Measurements from ENCODE around the gene PIK3R1. TPM values are rescaled to one million over a fixed set of nuclear protein-coding genes. Genes with fewer than 3 reads are reported as not detected.

PIK3R1 gene
- total RNA-seq, 1 donor from 2014 or later: 22.2 TPM

DNA sequence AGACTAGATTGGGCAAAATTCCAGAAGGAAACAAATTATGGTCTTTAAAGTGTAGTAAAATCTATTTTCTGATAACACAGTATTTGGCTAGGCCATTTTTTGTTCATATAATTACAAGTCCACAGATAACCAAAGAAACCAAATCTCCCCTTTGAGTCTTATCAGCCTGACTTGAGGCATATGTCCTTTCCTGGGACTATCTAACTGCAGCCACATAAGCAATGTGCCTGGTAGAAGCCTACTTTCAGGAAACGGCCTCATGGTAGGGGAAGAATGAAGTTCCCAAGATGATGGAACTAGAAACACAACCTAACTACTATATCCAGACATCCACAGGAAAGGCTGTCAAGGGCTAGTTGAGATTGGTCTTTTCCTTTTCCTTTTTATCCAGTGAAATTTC, 130.0 kb downstream of the PIK3R1 start:
- DNase-seq (ENCODE audit: extremely low read depth, low read depth, low spot score): no peak

- DNase-seq (ENCODE audit: extremely low read depth, low read depth, low spot score): no peak
Measured at GRCh38 chr5:68347536-68347935, 132.0 kb downstream of the PIK3R1 start.

DNA sequence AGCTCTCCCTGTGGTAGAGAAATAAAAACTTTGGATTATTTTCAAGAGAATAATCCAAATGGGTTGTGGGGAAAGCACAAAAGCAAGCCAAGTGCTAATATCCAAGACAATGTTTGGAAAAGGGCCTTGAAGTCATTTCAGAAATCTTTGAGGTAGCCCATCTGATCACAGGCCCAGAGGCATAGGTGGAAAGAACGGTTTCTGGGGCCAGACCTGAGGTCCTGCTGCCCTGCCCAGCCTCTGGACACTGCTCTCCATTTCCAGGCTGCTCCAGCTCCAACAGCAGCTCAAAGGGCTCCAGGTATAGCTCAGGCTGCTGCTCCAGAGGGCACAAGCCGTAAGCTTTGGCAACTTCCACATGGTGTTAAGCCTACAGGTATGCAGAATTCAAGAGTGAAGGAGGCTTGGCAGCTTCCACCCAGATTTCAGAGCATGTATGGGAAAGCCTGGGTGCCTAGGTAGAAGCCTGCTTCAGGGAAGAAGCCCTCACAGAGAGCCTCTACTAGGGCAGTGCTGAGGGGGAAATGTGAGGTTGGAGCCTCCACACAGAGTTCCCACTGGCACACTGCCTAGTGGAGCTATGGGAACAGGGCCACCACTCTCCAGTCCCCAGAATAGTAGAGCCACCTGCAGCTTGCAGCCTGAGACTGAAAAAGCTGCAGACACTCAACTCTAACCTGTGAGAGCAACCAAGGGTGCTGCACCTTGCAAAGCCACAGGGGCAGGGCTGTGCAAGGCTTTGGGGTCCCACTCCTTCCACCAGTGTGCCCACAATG, 133.1 kb downstream of the PIK3R1 start:
- no peak for DNase-seq (ENCODE audit: extremely low read depth, low read depth, low spot score)

DNA sequence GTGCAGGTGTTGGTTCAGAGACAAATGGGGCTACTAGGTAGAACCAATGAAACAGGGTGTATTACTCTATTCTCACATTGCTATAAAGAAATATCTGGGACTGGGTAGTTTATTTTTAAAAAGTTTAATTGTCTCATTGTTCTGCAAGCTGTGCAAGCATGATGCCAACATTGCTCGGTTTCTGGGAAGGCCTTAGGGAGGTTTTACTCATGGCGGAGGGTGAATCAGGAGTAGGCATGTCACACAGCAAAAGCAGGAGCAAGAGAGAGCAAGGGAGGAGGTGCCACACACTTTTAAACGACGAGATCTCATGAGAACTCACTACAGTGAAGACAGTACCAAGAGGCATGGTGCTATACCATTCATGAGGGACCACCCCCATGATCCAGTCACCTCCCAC, 134.6 kb downstream of the PIK3R1 start:
- DNase-seq (ENCODE audit: extremely low read depth, low read depth, low spot score): no peak
